ENCODE measurements around the gene CRB1. TPM values are rescaled to one million over a fixed set of nuclear protein-coding genes. Genes with fewer than 3 reads are reported as not detected.

Gene CRB1
- polyA plus RNA-seq, 1 experiment: not detected

DNA sequence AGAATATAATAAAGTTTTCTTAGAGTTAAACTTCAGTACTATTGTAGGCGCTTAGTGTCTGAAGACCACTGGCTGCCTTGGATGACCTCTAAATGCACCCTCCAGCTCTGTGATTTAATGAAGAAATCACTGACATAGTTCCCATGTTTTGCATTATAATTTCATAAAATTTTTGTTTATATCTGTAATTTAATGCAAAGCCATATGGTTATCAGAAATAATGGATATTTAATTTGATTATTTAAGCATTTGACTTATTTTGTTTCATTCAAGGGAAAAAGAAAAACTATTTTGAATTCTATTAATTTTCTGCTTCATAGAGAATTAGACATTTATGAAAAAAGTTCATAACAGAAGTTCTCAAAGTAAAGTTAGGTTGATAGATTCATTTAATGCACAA lies 18.6 kb downstream of the CRB1 start:
- no peak for DNase-seq (ENCODE audit: low read depth, low spot score)
- ChIA-PET POLR2A (no interaction called here), CTCF (interaction anchor here (0.9 kb wide), 1 partner anchor 71 kb away, joined by 3 read pairs; no protein-coding TSS in a partner anchor)
- no peaks in the 10 kb centered on the region for H3K27me3 ChIP-seq (ENCODE audit: control insufficient read depth, insufficient read depth, low read length)
- TF ChIP-seq, protein P1, sequence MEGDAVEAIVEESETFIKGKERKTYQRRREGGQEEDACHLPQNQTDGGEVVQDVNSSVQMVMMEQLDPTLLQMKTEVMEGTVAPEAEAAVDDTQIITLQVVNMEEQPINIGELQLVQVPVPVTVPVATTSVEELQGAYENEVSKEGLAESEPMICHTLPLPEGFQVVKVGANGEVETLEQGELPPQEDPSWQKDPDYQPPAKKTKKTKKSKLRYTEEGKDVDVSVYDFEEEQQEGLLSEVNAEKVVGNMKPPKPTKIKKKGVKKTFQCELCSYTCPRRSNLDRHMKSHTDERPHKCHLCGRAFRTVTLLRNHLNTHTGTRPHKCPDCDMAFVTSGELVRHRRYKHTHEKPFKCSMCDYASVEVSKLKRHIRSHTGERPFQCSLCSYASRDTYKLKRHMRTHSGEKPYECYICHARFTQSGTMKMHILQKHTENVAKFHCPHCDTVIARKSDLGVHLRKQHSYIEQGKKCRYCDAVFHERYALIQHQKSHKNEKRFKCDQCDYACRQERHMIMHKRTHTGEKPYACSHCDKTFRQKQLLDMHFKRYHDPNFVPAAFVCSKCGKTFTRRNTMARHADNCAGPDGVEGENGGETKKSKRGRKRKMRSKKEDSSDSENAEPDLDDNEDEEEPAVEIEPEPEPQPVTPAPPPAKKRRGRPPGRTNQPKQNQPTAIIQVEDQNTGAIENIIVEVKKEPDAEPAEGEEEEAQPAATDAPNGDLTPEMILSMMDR (IDR thresholded peaks at IDR 0.05; ENCODE audit: low read depth, low read length): no peak
- no peak overlapping the region for H3K4me3 ChIP-seq (ENCODE audit: low read depth, low read length)
- H3K27ac ChIP-seq (ENCODE audit: low read depth, low read length): no peak overlapping the region
- H3K9me3 ChIP-seq (ENCODE audit: control insufficient read depth, insufficient read depth, low read length): no peaks in the 10 kb centered on the region

GRCh38 chr1:197287863-197288262 lies 19.8 kb downstream of the CRB1 start:
- Histone ChIP-seq H3K27me3 (ENCODE audit: control insufficient read depth, insufficient read depth, low read length) (no peaks in the 10 kb centered on the region), H3K9me3 (ENCODE audit: control insufficient read depth, insufficient read depth, low read length) (no peaks in the 10 kb centered on the region), H3K27ac (ENCODE audit: low read depth, low read length) (no peak overlapping the region), H3K4me3 (ENCODE audit: low read depth, low read length) (no peak overlapping the region)
- DNase-seq (ENCODE audit: low read depth, low spot score): no peak
- TF ChIP-seq, protein P1 (IDR thresholded peaks at IDR 0.05; ENCODE audit: low read depth, low read length): no peak
- ChIA-PET CTCF (no interaction called here), POLR2A (no interaction called here)

DNA sequence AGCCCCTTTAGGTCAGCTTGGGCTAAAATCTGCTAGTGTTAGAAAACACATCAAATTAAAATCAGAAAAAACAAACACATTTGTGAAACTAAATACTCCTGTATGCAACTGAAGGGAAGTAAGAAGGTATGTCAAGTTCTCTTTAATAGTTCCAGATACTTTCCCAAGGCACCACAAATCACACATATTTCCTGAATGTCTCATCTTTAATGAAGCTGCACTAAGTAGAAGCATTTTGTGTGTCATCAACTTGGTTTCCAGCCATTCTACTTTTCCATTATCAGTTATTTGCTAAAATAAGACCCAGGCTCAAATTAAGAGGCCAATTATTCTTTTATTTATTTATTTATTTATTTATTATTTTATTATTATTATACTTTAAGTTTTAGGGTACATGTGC lies 34.7 kb downstream of the CRB1 start:
- H3K27me3 ChIP-seq (ENCODE audit: control insufficient read depth, insufficient read depth, low read length): no peaks in the 10 kb centered on the region
- H3K9me3 ChIP-seq (ENCODE audit: control insufficient read depth, insufficient read depth, low read length): no peaks in the 10 kb centered on the region
- POLR2A ChIA-PET: no interaction called here
- TF ChIP-seq, protein P1 (IDR thresholded peaks at IDR 0.05; ENCODE audit: low read depth, low read length): no peak
- H3K4me3 ChIP-seq (ENCODE audit: low read depth, low read length): no peak overlapping the region
- CTCF ChIA-PET: interaction anchor here (0.6 kb wide), 1 partner anchor 664 kb away, joined by 4 read pairs; no protein-coding TSS in a partner anchor
- no peak for DNase-seq (ENCODE audit: low read depth, low spot score)
- H3K27ac ChIP-seq (ENCODE audit: low read depth, low read length): no peak overlapping the region

- no peaks in the 10 kb centered on the region for H3K9me3 ChIP-seq (ENCODE audit: control insufficient read depth, insufficient read depth, low read length)
- no peak overlapping the region for H3K27ac ChIP-seq (ENCODE audit: low read depth, low read length)
- TF ChIP-seq, protein P1 (IDR thresholded peaks at IDR 0.05; ENCODE audit: low read depth, low read length): no peak
- H3K4me3 ChIP-seq (ENCODE audit: low read depth, low read length): no peak overlapping the region
- POLR2A ChIA-PET: no interaction called here
- CTCF ChIA-PET: interaction anchor here (0.6 kb wide), 1 partner anchor 665 kb away, joined by 4 read pairs; no protein-coding TSS in a partner anchor
- no peaks in the 10 kb centered on the region for H3K27me3 ChIP-seq (ENCODE audit: control insufficient read depth, insufficient read depth, low read length)
- no peak for DNase-seq (ENCODE audit: low read depth, low spot score)
These were observed 35.4 kb downstream of the CRB1 start for GRCh38 chr1:197303463-197303862.

GRCh38 chr1:197304638-197305200 lies 36.7 kb downstream of the CRB1 start:
- Histone ChIP-seq H3K27me3 (ENCODE audit: control insufficient read depth, insufficient read depth, low read length) (no peaks in the 10 kb centered on the region), H3K4me3 (ENCODE audit: low read depth, low read length) (no peak overlapping the region), H3K27ac (ENCODE audit: low read depth, low read length) (no peak overlapping the region), H3K9me3 (ENCODE audit: control insufficient read depth, insufficient read depth, low read length) (no peaks in the 10 kb centered on the region)
- ChIA-PET CTCF (no interaction called here), POLR2A (no interaction called here)
- no peak for DNase-seq (ENCODE audit: low read depth, low spot score)
- TF ChIP-seq, protein P1 (IDR thresholded peaks at IDR 0.05; ENCODE audit: low read depth, low read length): no peak
